NT2/D1 (cell line): ENCODE measurements around the gene ACTR1A.

ENCODE experiments used
- SUZ12 ChIP-seq: IDR thresholded peaks from 2 replicates; pipeline ENCODE4 v1.6.1; 2011; ENCODE audit not compliant: insufficient read length, insufficient read depth; ENCODE audit errors: extremely low read depth
- YY1 ChIP-seq: IDR thresholded peaks from 2 replicates; pipeline ENCODE4 v1.6.1; 2011; ENCODE audit not compliant: insufficient read length, insufficient read depth
- ZNF274 ChIP-seq: IDR thresholded peaks from 2 replicates; pipeline ENCODE4 v1.6.1; 2011; ENCODE audit warnings: mild to moderate bottlenecking, low read depth, low read length

GRCh38 chr10:102431452-102432124 is 70.9 kb downstream of the ACTR1A start:
- no peak for TF ChIP-seq YY1
- TF ChIP-seq ZNF274 = no peak
- no peak for TF ChIP-seq SUZ12
